ENCODE measurements around the gene GALNT14. TPM values are rescaled to one million over a fixed set of nuclear protein-coding genes. Genes with fewer than 3 reads are reported as not detected.

GALNT14 gene
- total and polyA plus RNA-seq, 2 of the 8 experiments (the other 6 are each of a cell fraction or from before 2014, with no cell fraction given) = 13.0 to 13.7 TPM

GRCh38 chr2:31086590-31086989 lies 51.6 kb downstream of the GALNT14 start:
- Histone ChIP-seq H3K9me3 (ENCODE audit: insufficient read depth in 2 of 2, low read depth in 1 of 2, low read length in 1 of 2) (no peaks in the 10 kb centered on the region), H4K5ac (ENCODE audit: insufficient read length, low read depth, low read length) (no peak overlapping the region), H3K27me3 (replicated peaks in 1 of 4; ENCODE audit: control insufficient read depth in 3 of 4, extremely low read depth in 1 of 4, insufficient read depth in 3 of 4, low read length in 3 of 4) (no peaks in the 10 kb centered on the region), H3K4me2 (ENCODE audit: insufficient read depth in 1 of 2, low read depth in 2 of 2, low read length in 2 of 2) (no peak overlapping the region), H2AK5ac (ENCODE audit: low read depth, low read length) (no peak overlapping the region), H3K23me2 (ENCODE audit: low read depth, low read length) (no peaks in the 10 kb centered on the region; the same call in 1 of the 2 replicates), H3K14ac (ENCODE audit: insufficient read length) (no peak overlapping the region), H3K4ac (replicated peaks; ENCODE audit: insufficient read length, low read depth, low read length) (no peak overlapping the region), H3K36me3 (ENCODE audit: control insufficient read depth in 2 of 4, insufficient read depth in 4 of 4, low read length in 3 of 4) (peaks cover 0 to 2% (median 0%) of the 10 kb centered on the region in 4 experiments; a peak in 1 of 8 replicates), H3K18ac (ENCODE audit: extremely low read depth, low read length) (no peak overlapping the region), H2BK15ac (ENCODE audit: low read length) (no peak overlapping the region), H2BK120ac (replicated peaks; ENCODE audit: low read depth, low read length) (no peak overlapping the region), H2BK12ac (ENCODE audit: low read depth, low read length) (no peak overlapping the region), H3K27ac (ENCODE audit: low read depth, low read length) (no peak overlapping the region), H2BK5ac (ENCODE audit: low read depth, low read length) (no peak overlapping the region), H4K91ac (replicated peaks; ENCODE audit: insufficient read length, low read length) (no peak overlapping the region), H2BK20ac (ENCODE audit: low read length) (no peak overlapping the region), H3K4me1 (replicated peaks in 1 of 4; ENCODE audit: control insufficient read depth in 3 of 4, insufficient read depth in 4 of 4, low read length in 3 of 4) (peaks cover 0 to 2% (median 0%) of the 10 kb centered on the region in 4 experiments; a peak in 1 of 7 replicates), H3K4me3 (ENCODE audit: extremely low read depth in 1 of 4, insufficient read depth in 2 of 4, low read depth in 3 of 4, low read length in 4 of 4) (no peak overlapping the region), H4K8ac (ENCODE audit: extremely low read depth, insufficient read depth, low read length) (no peak overlapping the region), H3K79me2 (ENCODE audit: control insufficient read depth in 1 of 2, insufficient read depth in 2 of 2, low read length in 2 of 2) (no peaks in the 10 kb centered on the region), H3K23ac (ENCODE audit: insufficient read length) (no peak overlapping the region), H3K56ac (replicated peaks; ENCODE audit: insufficient read length, low read depth, low read length) (no peak overlapping the region), H2AFZ (ENCODE audit: low read length) (no peak overlapping the region), H4K20me1 (replicated peaks in 1 of 2; ENCODE audit: control insufficient read depth in 1 of 2, insufficient read depth in 2 of 2, low read length in 2 of 2) (peaks cover 0 to 3% of the 10 kb centered on the region in 2 experiments), H3K9ac (replicated peaks in 1 of 4; ENCODE audit: extremely low read depth in 1 of 4, low read depth in 3 of 4, low read length in 3 of 4) (no peak overlapping the region), H3K79me1 (ENCODE audit: low read depth, low read length) (no peaks in the 10 kb centered on the region)
- ChIA-PET POLR2A (ENCODE audit: partially characterized antibody) (no interaction called here), CTCF (ENCODE audit: partially characterized antibody) (no interaction called here)
- DNase-seq (ENCODE audit: low read depth in 1 of 2, low spot score in 2 of 2) (no peak), FAIRE-seq (no peak)
- TF ChIP-seq SIRT6 (IDR thresholded peaks at IDR 0.05; ENCODE audit: low read length) = no peak
- TF ChIP-seq JUN (IDR thresholded peaks at IDR 0.05; ENCODE audit: low read depth, low read length) = no peak
- TF ChIP-seq TAF1 (IDR thresholded peaks at IDR 0.05; ENCODE audit: low read depth, low read length) = no peak
- TF ChIP-seq CBX8 (IDR thresholded peaks at IDR 0.05; ENCODE audit: borderline replicate concordance, low read depth, low read length) = no peak
- no peak for TF ChIP-seq GTF2F1 (IDR thresholded peaks at IDR 0.05; ENCODE audit: borderline replicate concordance, low read depth, low read length)
- TF ChIP-seq MAFK (IDR thresholded peaks at IDR 0.05; ENCODE audit: low read depth, low read length) = no peak
- 91% methylated on average over 4 of the region's 4 CpGs; no CpG with 5 or more reads in 1 of the 2 experiments for WGBS, 2 experiments (ENCODE audit: extremely low coverage in 1 of 2, insufficient coverage in 1 of 2, insufficient read length in 1 of 2, insufficient replicate concordance in 2 of 2, low coverage in 1 of 2, low lambda C conversion rate in 2 of 2, missing lambda C conversion rate in 1 of 2)

Data from H1 (cell line).